HS-27A (cell line): ENCODE results near the gene POLDIP2.

Experiments used
- DNase-seq: peaks from one replicate; pipeline ENCODE4 v3.0.0-alpha.2; 2012; ENCODE audit warnings: low read depth, missing footprints

POLDIP2 gene

DNA sequence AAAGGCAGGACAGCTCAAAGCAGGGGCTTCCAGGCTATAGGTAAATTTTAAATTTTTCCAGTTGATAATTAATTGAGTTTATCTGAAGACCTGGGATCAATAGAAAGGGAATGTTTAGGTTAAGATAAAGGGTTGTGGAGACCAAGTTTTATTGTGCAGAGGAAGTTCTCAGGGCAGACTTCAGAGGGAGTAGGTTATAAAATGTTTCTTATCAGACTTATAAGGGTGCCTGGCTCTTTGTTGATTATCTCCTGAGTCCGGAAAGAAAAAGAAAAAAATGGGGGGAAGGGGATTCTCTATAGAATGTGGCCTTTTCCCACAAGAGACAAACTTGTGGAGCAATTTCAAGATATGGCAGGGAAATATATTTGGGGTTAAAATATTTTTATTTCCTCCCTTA lies 32.8 kb upstream of the POLDIP2 start:
- no peak for DNase-seq

DNA sequence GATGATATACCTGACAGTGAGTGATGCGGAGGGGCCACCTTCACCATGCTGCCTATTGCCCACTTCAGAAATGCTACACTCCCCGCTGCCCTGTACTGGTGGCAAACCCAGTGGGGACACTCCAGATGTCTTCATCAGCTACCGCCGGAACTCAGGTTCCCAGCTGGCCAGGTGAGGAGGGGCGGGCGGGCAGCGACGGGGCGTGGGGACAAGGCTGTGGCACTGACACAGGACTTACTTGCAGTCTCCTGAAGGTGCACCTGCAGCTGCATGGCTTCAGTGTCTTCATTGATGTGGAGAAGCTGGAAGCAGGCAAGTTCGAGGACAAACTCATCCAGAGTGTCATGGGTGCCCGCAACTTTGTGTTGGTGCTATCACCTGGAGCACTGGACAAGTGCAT lies 30.8 kb upstream of the POLDIP2 start:
- DNase-seq, result no peak

DNA sequence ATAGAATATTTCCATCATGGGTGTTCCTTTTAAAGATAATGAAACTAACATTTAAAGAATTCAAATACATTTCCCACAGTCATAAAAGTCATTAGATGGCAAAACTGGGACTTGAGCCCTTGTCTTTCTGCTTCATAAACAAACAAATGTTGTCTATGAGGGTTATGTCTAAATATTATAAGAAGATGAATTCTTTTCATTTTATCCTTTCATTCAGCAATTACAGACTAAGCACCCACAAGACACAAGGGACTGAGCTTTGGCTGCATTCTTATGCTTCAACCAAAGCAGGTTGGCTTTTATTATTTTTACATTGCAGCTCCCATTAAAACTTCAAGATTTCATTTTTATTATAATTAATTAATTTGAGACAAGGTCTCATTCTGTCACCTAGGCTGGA lies 29.1 kb upstream of the POLDIP2 start:
- DNase-seq, result no peak

DNA sequence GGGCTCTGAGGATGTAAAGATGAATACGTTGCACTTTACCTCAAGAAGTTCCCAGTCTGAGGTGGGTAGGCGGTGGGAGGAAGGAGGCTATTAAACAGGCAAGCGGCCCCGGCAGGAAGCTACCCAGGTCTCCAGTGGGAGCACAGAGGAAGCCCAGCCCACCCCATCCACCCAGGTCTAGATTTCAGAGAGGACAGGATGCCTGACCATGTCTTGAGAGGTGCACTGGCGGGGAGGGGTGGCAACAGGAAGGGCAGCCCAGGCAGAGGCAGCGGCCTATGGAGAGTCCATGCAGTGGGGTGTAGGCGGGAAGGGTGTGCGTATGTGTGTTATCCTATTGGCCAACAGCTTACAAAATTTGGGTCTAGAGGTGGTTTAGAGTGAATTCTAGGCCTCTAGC lies 28.1 kb upstream of the POLDIP2 start:
- no peak for DNase-seq

DNA sequence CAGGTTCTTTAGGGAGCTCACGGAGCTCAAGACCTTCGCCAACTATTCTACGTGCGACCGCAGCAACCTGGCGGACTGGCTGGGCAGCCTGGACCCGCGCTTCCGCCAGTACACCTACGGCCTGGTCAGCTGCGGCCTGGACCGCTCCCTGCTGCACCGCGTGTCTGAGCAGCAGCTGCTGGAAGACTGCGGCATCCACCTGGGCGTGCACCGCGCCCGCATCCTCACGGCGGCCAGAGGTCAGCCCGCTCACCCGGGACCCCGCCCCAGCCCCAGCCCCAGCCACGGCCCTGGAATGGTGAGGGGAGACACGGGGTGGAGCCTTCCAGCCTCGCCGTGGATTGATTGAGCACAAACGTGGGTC lies 27.7 kb upstream of the POLDIP2 start:
- DNase-seq, result no peak

DNA sequence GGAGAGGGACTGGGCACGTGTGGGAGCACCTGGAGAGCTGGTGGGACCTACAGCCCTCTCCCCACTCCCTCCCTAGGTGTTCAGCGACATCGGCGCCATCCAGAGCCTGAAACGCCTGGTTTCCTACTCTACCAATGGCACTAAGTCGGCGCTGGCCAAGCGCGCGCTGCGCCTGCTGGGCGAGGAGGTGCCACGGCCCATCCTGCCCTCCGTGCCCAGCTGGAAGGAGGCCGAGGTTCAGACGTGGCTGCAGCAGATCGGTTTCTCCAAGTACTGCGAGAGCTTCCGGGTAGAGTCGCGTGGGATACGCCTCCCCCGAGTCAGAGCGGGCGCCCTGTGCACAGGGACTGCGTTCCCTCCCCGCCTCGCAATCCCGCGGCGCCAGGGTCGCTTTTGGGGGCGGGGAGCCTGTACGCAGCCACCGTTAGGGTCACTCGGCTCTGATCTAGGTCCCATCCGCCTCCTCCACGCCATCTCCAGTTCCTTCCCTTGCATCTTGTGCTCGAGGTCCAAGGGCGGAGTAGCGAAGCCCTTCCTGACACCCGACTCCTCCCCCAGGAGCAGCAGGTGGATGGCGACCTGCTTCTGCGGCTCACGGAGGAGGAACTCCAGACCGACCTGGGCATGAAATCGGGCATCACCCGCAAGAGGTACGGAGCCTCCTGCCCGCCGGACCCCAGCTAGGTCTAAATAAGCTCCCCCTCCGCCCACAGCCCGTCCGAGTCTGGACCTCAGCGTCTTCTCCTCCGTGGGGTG lies 27.1 kb upstream of the POLDIP2 start:
- DNase-seq, result no peak

DNA sequence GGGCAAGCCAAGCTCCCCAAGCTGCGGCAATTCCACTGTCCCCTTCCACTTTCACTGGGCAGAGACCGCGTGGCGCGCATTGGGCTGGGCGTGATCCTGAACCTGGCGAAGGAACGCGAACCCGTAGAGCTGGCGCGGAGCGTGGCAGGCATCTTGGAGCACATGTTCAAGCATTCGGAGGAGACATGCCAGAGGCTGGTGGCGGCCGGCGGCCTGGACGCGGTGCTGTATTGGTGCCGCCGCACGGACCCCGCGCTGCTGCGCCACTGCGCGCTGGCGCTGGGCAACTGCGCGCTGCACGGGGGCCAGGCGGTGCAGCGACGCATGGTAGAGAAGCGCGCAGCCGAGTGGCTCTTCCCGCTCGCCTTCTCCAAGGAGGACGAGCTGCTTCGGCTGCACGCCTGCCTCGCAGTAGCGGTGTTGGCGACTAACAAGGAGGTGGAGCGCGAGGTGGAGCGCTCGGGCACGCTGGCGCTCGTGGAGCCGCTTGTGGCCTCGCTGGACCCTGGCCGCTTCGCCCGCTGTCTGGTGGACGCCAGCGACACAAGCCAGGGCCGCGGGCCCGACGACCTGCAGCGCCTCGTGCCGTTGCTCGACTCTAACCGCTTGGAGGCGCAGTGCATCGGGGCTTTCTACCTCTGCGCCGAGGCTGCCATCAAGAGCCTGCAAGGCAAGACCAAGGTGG lies 24.0 kb upstream of the POLDIP2 start:
- no peak for DNase-seq

DNA sequence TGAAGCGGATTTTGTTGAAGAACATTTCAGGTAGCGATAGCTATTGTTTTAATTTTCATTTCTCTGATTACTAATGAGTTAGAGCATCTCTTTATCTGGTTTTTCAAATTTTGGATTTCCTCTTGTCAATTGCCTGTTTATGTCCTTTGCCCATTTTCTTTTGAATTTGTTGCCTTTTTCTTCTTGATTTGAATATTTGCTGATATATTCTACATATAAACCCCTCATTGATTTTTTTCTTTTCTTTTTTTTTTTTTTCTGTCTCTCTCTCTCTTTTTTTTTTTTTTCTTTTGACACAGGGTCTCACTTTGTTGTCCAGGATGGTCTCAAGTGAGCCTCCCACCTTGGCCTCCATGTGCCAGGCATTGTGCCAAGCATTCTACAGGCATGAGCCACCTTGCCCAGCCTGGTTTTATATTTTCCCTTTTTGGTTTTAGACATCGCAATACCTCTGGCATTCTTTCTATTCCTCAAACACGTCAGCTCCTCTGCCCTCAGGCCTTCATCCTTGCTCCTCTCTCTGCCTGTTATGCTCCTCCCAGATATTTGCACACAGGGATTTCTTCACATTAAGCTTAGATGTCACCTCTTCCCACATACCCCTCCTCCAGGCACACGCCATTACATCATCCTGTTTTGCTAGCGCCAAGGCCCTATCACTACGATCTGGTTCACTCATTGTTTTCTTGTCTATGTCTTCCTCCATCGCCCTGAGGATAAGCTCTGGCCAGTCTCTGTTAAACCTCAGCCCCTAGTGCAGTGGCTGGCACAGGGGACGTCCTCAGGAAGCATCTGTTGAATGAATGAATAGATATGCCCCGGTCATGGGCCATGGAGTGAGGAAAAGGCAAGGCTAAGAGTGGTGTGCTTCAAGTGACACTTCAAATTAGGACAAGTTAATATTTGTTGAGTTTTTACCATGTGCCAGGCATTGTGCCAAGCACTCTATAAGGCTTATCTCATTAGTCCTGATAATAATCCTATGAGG lies 22.8 kb upstream of the POLDIP2 start:
- no peak for DNase-seq

DNA sequence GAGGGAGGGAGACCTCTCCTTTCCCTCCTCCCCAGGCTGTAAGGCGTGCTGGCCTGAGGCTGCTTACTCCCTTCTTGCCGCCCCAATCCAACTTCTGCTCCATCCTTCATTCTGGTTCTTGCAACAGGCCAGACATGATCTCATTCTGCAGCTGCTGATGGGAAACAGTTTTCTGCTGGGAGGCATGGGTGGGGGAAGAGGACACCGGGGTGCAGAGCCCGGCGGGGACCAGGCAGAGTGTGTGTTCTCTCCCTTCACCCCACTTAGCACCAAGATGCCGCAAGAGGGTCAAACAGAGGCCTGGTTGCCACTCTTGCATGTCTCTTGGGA lies 15.6 kb upstream of the POLDIP2 start:
- no peak for DNase-seq

DNA sequence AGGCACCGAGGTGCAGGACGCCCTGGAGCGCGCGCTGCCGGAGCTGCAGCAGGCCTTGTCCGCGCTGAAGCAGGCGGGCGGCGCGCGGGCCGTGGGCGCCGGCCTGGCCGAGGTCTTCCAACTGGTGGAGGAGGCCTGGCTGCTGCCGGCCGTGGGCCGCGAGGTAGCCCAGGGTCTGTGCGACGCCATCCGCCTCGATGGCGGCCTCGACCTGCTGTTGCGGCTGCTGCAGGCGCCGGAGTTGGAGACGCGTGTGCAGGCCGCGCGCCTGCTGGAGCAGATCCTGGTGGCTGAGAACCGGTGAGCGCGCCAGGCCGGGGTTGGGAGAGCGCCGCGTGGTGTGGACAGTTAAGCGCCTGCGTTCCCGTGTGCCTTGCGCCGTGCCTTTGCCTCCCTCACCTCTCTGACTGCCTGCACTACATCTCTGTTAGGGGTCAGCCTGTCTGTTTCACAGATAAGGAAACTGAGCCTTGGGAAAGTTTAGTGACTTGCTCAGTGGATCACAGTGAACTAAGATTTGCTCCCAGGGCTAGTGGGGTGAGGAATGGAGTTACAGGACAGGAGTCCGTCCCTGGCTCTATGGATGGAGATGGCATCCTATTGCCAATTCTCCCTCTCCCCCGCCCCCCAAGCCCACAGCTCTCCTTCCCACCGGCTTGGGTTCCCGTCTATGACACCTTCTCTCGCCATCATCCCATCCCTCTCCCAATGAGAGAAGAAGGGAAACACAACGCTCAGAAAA lies 15.0 kb upstream of the POLDIP2 start:
- DNase-seq, result no peak

DNA sequence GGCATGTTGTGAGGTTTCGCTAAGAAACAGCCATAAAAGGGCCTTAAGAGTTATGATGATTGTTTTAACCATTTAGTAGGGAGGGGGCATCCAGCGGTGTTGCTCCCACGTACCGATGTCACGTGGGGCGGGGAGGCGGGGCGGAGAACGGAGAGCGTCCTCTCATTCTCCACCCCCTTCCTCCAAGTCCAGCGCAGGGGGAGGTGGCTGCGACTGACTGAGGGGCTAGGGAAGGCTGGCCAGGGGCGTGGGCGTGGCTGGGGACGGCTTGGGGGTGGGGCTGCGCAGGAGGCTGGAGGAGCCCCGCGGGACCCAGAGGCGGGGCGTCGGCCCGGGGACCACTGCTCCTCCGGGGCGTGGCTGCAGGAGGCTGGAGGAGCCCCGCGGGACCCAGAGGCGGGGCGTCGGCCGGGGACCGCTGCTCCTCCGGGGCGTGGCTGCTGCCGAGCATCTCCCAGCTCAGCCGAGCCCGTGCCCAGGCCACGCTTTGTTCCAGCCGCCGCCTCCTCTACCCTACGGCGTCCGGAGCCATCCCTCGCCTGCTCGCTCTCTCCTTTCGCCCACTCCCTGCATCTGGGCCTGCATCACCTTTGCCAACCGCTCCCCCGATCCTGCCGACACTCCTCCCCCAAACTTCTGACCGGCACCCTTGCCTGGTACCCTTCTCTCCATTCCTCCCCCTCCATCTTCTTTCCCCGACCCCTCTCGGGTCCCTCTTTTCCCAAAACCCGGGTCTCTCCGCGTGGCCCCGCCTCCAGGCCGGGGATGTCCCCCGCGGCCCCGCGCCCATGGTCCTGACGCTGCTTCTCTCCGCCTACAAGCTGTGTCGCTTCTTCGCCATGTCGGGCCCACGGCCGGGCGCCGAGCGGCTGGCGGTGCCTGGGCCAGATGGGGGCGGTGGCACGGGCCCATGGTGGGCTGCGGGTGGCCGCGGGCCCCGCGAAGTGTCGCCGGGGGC lies 14.2 kb upstream of the POLDIP2 start, which contains the start of gene SARM1:
Gene SARM1, plus strand, starts transcription at position 450 of the 958 bp plus-strand sequence. Its CDS starts 339 bp downstream, at position 789.
- peak; percentile 56 for DNase-seq

DNA sequence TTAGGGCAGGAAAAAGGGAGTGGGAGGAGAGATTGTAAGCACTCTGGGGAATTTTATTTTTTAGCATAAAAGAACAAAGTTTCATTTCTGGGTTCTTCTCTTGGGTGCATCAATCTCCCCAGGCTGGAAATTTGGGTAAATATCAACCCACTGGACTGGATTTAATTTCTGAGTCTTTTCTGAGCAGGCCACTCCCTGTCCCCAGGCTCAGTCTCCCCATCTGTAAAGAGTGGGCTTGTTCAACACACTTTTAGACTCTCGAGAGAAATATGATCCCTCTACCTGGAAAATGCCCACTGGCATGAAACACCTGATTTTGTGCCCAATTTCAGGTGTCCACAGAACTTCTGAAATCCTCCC lies 13.4 kb upstream of the POLDIP2 start:
- DNase-seq, result no peak

DNA sequence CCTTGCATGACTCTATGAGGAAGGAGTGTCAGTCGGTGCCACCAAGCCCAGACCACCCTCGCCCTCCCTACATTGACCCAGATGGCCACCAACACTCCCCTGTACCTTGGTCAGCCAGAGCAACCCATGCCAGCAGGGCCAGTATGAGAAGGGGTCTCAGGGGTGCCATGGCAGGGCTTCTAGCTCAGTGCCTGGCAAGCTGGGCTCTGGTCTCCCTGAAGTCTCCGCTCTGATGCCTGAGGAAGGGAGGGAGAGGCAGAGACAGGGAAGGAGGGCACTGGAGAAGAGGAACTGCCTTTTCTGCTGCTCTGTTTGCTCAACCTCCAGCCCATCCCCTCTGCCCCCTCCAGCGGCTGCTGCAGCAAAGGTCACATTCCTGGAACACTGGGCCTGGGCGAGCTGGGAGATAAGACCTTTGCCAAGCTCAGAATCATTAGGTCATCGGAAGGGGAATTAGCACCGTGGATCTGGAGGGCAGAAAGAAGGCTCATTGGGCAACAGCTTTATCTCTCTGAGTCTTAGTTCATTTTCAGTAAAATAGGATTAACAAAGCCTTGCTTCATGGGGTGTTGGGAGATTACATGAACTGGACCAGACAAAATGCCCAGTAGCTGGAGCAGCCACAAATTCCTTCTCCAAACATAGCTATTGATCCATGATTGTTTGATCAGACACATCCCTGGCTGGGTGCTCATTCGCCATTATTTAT lies 12.9 kb upstream of the POLDIP2 start, which contains the start of gene VTN:
Gene VTN, minus strand, starts transcription at position 273 of the 709 bp plus-strand sequence. Its CDS starts 104 bp downstream, at position 169.
- DNase-seq, result no peak

DNA sequence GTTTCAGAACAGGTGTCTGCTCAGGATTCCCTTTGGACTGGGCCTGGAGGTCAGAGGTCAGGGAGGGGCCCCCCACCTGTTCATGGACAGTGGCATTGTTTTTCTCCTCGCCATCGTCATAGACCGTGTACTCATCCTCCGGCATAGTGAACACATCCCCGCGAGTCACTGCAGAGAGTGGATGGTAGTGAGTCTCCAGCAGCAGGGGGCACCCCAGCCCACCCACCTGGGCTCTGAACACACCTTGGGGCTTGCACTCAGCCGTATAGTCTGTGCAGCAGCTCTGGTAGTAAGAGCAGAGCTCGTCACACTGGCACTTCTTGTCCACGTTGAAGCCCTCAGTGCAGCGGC lies 12.3 kb upstream of the POLDIP2 start:
- DNase-seq, result no peak

DNA sequence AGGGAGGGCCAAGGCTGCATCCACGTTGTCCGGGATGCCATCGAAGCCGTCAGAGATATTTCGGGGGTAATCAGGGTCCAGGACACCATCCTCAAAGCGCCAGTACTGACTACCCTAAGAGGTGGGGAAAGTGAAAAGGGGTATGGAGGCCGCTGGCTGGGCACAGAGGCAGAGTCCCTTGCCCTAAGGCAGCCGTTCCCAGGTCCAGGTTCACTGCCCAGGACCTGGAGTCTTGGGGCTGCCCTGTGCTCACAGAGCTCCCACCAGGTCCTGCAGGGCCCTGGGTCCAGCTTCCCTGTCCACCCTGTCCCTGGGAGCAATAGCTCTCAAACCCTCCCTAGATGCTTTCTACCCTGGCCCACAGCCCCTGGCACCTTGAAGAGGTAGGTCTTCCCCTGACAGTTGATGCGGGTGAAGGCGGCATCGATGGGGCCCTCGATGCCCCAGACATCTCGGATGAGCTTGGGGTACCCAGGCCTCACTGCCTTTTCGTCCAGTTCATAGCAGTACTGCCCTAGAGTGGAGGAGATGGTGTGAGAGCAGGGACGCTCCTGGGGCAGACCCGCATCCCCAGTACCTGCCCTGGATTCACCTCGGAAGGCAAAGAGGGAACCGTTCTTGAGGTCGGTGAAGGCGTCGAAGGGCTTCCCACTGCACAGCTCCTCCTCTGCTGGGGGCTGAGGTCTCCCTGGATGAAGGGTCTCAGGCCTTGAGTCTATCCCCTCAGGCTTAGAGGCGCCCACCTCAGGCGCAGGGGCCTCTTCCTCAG lies 11.8 kb upstream of the POLDIP2 start:
- no peak for DNase-seq

DNA sequence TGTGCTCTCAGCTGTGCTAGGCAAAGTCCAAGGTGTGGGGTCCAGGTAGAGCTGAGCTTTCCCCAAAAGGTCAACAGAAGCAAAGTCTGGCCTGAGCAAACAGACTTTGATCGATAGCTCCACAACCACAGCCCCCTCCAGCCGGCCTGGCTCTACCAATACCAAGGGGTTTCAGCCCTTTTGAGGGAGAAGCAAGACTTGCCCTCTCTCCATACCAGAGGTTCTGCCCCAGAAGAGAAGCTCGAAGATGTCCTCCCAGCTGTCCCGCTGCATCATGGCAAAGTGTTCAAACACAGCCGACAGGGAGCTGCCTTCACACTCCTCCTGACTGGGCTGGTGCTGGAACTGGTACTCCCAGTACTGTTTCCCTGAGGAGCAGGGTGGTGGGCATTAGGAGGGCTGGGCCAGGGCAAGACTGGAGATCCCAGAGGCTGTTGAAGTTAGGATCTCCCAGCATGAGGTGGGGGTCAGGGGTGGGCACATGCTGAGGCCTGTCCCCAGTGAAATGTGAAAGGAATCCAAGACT lies 11.0 kb upstream of the POLDIP2 start:
- DNase-seq, result no peak

DNA sequence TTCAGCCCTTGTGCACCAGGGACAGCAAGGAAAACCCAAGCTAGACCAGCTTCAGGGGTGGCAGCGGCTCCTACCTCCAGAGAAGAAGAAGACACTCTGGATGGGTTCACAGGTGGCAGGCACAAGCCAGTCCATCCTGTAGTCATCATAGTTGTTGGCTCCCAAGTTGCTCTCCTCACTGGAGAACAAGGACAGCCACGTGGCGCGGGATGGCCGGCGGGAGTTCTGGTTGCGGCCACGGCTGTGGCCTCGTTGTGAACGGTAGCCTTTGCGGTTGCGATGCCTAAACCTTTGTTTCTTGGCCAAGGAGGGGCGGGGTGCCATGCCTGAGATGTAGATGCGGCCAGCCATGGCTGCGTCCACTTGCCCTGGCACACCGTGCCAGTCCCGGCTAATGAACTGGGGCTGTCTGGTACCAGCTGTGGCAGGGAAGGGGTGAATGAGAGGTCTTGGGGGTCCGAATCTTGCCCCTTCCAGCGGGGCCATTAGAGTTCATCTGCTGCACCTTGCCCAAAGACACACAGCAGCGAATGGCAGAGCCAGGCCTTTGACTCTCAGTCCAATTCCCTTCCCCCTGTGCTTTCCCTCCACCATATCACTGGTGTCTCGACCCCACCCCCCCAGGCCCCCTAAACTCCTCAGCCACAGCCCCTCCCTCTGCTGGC lies 10.4 kb upstream of the POLDIP2 start:
- DNase-seq, result no peak

DNA sequence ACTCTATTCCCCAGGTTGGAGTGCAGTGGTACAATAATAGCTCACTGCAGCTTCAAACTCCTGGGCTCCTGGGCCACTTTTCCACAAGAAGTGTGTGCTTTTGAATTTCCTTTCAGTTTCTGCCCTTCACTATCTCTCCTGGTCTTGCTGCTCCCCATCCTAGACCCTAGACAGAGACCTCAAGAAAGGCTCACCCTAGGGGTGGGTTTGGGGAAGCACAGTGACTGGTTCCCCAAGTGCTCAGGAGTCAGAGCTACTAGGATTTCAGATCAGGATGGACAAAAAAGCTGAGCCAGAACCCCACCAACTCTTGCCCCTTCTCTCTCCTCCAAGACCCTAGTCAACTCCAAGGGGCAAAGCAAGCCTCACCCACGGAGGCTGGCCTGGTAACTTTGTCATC lies 9.3 kb upstream of the POLDIP2 start:
- no peak for DNase-seq

DNA sequence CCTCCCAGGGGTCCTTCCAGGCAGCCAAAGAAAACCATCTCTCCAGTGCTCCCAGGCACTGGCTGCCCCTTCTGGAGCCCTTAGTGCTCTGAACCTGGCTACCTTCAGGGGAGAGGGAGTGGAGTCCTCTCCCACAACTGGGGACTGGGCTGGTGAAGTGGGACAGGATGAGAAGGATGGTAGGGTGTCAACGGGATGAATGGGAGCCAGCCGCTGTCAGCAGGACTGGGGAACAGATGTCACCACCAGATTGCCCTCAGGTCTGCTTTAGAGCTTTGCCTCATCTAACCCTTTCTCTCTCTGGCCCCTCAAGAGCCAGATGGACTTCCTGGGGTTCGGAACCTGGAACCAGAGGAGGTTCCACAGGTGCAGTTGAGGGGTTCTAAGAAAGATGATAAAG lies 8.2 kb upstream of the POLDIP2 start:
- DNase-seq, result no peak
